HG03460 (cell line): Measurements from ENCODE around the gene PRR5.

Experiments used
- ATAC-seq: cut with Tn5 transposase; IDR thresholded peaks from one replicate; pipeline ENCODE4 v1.9.1; 2021; ENCODE audit not compliant: unreplicated experiment

PRR5 gene

GRCh38 chr22:44752285-44753188, 50.5 kb downstream of the PRR5 start, which contains the start of gene ARHGAP8:
Gene ARHGAP8 (plus strand): TSS chr22:44752575. CDS start chr22:44786528, 33,953 bp downstream.
- ATAC-seq, result no peak

DNA sequence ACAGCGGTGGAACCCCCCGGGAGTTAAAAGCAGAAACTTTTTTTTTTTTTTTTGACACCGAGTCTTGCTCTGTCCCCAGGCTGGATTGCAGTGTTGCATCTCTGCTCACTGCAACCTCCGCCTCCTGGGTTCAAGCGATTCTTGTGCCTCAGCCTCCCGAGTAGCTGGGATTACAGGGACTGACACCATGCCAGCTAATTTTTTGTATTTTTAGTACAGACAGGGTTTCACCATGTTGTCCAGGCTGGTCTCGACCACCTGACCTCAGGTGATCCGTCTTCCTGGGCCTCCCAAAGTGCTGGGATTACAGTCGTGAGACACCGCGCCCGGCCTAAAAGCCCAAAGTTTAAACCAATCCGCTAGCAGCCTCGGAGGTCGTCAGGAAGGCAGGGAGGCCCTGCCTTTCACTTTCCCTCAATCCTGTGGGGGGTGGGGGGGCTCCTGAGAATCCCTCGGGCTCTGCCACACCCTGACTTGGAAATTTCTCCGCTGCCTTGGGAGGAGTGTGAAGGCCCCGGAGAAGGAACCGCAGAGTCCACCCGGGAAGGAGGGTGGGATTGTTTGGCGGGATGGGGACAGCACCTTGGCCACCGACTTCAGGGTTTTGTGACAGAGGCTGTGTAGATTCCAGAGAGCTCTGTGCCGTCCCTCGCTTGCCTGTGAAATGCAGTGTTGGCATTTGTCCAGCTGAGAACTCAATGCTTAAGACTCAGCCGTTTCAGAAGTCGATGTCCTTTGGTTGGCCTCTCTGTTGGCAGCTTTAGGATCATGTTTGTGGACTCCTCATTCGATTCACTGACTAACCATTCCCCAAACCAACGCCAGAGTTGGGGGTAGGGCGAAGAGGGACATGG, 51.4 kb downstream of the PRR5 start:
- no peak for ATAC-seq

GRCh38 chr22:44754998-44755397, 53.0 kb downstream of the PRR5 start:
- ATAC-seq, result no peak

- no peak for ATAC-seq
Measured at GRCh38 chr22:44755417-44755816, 53.4 kb downstream of the PRR5 start.

GRCh38 chr22:44755956-44756361, 54.0 kb downstream of the PRR5 start:
- no peak for ATAC-seq

GRCh38 chr22:44758344-44758973, 56.5 kb downstream of the PRR5 start:
- ATAC-seq, result no peak

- no peak for ATAC-seq
Measured at GRCh38 chr22:44759001-44759400, 57.0 kb downstream of the PRR5 start.

DNA sequence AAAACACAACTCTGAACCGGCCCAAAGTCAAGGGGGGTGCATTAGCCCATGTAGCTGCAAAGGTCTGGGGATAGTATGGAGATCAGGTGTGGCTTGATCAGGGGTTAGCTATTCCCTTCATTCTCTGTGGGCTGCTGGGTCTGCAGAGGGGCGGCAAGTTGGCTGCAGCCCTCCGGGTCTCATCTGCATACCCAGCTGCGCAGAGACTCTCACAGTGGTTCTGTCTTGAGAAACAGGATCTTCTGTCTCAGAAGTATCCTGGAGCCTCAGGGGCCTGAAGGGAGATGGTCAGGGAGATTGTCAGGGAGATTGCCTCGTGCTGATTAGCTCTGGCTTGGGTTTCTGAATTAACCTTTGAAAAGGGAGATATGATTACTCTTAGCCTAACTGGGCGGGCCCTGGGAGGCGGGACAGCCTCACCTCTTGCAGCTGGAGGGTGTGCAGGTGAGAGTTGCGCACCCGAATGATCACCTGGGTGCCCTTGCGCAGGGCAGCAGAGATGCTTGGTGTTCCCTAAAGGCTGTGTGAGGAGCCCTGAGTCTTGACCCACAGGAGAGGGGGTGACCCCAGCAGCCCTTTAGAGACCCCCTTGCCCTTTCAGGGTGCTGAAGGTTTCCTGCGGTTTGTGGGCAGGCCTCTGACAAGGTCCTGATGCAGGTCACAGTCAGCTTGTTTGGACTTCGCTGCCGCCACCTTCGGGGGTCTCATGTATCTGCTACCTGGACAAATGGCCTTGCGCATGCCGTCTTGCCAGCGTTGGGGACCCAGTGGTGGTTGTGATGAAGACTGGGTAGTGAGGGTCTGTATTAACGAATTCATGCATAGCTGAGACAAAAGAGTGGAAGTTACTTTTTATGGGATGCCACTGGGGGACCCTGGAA, 57.7 kb downstream of the PRR5 start:
- ATAC-seq, result no peak

- ATAC-seq, result no peak
Measured at GRCh38 chr22:44760476-44760875, 58.5 kb downstream of the PRR5 start.

DNA sequence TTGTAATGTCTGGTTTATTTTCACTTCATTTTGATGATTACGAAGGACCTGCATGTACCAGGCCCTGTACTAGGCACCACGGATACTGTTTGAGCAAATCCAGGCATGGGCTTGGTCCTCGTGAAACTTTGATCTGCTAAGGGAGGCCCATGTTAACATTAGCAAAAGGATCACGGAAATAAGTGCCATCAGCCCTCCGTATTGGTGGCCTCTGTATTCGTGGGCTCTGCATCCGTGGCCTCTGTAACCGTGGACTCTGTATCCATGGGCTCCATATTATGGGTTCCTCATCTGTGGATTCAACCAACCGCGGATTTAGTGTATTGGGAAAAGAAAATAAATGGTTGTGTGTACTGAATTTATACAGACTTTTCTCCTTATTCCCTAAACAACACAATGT, 59.0 kb downstream of the PRR5 start:
- no peak for ATAC-seq

GRCh38 chr22:44764373-44764772, 62.4 kb downstream of the PRR5 start:
- no peak for ATAC-seq

GRCh38 chr22:44764974-44765373, 63.0 kb downstream of the PRR5 start:
- ATAC-seq, result no peak

DNA sequence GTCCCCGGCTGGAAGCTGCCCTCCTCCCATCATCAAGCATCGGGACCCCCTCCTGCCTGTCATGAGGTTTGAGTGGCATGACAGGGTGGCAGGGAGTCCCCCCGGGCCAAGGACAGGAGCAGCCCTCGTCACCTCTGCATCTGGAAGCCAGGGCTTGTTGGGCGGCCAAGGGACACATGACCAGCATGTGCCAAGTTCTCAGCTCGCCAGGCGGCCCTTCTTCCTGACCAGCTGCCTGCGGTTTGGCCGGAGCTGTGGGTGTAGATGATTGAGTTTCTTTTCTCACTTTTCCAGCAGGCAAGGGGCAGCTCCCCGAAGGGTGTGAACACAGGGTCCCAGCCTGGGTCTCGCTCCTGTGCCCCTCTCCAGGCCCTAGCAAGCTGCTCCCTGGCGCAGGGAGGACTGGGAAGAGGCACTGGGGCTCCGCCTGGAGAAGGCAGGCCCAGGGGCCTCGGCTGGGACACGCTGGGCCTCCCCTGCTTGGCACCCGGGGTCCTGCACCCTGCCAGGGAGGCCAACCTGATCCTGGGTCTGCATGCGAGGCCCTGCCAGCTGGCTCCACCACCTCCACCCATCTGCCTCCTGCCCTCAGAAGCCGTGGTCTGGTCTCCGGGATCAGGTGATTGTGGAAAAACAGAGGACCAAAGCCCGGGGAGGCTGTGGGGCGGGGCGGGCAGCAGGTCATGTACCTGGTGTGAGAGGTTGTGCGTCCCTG, 63.7 kb downstream of the PRR5 start:
- ATAC-seq, result no peak

- ATAC-seq, result no peak
Measured at GRCh38 chr22:44773082-44773481, 71.1 kb downstream of the PRR5 start.

- no peak for ATAC-seq
Measured at GRCh38 chr22:44775862-44776261, 73.9 kb downstream of the PRR5 start.

- ATAC-seq, result no peak
Measured at GRCh38 chr22:44776605-44777363, 74.8 kb downstream of the PRR5 start.

GRCh38 chr22:44777364-44777755, 75.4 kb downstream of the PRR5 start:
- ATAC-seq, result no peak

- ATAC-seq, result no peak
Measured at GRCh38 chr22:44780876-44781449, 79.0 kb downstream of the PRR5 start.
